ENCODE data around the gene HAUS1.
"Not testable (repeated sequence)": the region's sequence is repeated elsewhere in the genome, so short reads cannot be mapped to it uniquely, and the experiment has no call there.

HAUS1 gene

DNA sequence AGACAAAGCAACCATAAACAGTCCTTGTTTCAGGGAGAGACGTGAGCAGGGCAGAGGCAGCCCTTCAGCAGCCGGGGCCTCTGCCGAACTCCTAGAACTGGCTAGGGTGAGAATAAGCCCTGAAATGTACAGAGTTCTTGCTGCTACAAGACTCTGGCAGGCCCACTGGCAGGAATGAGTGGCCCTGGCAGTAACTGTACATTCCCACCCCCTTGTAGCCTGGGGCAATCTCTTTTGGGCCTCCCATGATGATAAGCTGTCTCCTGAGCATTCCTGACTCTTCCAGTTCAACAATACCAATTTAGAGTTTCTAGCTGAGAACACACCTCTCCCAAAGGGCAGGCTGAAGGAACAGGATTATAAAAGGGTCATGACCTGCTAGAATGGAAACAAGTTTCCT is 54.3 kb downstream of the HAUS1 start:
- no peak for DNase-seq (ENCODE audit: low read depth)

DNA sequence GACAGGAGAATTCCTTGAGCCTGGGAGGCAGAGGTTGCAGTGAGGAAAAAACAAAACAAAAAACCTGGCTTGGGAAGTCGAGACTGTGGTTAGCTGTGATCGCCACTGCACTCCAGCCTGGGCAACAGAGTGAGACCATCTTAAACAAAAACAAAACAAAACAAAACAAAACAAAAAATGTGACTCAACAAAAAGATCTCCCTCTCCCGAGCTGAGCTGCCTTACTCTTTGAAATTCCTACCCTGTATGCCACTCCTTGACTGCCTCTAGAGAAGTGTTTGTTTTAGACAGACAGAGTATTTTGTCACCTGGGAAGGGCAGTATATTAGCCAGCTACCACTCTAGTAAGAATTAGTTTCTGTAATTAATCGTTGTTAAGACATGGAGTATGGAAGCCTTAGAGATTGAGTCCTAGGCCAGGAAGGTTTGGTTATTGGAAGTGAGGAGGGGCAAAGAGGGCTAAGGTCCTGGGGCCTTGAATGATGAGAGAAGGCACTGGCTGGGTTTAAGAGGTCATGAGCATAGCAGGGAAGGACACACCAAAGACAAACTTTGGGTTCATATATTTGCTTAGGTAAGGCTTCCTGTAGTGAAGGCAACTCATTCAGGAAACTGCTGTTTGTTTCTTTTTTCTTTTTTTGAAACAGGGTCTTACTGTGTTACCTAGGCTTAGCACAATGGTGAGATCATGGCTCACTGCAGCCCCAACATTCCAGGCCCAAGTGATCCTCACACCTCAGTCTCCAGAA is 56.0 kb downstream of the HAUS1 start:
- DNase-seq (ENCODE audit: low read depth), result no peak

DNA sequence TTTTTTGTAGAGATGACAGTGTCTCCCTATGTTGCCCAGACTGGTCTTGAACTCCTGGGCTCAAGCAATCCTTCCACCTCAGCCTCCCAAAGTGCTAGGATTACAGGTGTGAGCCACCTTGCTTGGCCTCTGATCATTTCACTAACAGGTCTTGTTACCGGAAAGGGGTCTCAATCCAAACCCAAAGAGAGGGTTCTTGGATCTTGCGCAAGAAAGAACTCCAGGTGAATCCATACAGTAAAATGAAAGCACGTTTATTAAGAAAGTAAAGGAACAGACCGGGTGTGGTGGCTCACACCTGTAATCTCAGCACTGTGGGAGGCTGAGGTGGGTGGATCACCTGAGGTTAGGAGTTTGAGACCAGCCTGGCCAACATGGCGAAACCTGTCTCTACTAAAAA is 56.7 kb downstream of the HAUS1 start:
- DNase-seq (ENCODE audit: low read depth), result not testable (repeated sequence)

DNA sequence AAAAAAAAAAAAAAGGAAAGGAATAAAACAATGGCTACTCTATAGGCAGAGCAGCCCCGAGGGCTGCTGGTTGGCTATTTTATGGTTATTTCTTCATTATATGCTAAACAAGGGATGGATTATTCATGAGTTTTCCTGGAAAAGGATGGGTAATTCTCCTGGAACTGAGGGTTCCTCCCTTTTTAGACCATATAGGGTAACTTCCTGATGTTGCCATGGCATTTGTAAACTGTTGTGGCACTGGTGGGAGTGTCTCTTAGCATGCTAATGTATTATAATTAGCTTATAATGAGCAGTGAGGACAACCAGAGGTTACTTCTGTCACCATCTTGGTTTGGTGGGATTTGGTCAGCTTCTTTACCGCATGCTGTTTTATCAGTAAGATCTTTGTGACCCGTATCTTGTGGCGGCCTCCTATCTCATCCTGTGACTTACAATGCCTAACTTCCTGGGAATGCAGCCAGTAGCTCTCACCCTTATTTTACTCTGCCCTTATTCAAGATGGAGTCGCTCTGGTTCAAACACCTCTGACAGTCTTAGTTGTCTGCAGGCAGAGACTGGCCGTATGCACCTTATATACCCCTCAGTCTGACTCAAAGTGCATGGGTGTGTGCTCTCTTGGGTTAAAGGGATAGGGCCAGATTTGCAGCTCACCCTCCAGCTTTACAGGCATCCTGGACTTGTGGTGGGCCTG is 57.7 kb downstream of the HAUS1 start:
- DNase-seq (ENCODE audit: low read depth), result no peak

DNA sequence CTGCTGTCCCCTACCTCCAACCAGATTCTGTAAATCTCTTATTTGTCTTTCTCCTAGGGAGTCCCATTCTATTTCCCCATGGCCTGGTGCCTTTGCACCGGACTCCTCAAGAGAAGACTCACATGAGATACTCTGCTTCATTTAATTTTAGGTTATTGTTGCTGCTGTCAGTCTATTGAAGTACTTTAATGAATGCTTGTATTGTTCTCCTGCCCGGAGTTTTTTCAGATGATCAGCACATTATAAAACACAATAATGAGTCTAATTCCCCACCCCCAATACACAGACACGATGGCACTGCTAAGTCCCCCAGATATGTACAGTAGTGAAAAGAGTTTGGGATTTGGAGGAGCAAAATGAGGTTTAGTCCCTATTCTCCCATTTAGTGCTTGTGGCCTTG is 58.9 kb downstream of the HAUS1 start:
- DNase-seq (ENCODE audit: low read depth), result no peak

DNA sequence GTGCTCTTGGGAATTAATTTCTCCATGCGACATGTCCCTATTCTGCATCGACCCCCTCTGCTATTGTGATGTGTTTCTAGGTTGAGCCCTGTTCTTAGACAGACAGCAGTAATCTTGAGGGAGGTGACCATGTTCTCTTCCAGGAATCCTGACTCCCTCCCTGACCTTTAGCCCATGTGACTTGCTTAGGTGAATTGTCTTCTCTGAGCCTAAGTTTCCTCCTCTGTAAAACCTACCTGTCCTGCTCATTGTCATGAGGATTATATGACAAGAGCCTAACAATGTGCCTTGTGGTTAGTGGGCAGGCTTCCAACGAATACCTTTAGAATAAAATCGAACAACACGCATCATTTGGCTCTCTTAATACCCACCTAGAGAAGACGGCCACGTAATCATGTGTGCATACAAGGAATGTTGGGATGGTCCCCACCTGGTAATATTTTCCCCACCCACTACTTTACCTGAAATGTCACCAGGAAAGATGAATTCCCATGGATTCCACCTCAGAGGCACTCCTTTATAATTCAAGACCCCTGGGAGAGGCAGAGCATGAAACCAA is 59.8 kb downstream of the HAUS1 start:
- no peak for DNase-seq (ENCODE audit: low read depth)

DNA sequence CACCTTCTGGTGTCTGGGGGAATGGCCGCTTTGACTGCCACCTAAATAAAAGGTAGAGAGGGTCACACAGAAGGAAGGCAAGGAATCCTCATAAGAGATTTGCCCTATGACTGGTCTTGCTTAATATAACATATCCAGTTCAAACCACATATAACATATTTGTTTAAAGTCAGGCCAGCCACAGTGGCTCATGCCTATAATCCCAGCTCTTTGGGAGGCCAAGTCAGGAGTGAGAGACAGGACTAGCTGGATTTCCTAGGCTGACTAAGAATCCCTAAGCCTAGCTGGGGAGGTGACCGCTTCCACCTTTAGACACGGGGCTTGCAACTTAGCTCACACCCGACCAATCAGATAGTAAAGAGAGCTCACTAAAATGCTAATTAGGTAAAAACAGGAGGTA is 60.3 kb downstream of the HAUS1 start:
- not testable (repeated sequence) for DNase-seq (ENCODE audit: low read depth)

DNA sequence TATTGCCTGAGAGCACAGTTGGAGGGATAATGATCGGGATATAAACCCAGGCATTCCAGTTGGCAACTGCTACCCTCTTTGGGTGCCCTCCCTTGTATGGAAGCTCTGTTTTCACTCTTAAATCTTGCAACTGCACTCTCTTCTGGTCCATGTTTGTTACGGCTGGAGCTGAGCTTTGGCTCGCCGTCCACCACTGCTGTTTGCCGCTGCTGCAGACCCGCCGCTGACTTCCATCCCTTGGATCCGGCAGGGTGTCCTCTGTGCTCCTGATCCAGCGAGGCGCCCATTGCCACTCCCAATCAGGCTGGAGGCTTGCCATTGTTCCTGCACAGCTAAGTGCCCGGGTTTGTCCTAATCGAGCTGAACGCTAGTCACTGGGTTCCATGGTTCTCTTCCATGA is 60.7 kb downstream of the HAUS1 start:
- no peak for DNase-seq (ENCODE audit: low read depth)

DNA sequence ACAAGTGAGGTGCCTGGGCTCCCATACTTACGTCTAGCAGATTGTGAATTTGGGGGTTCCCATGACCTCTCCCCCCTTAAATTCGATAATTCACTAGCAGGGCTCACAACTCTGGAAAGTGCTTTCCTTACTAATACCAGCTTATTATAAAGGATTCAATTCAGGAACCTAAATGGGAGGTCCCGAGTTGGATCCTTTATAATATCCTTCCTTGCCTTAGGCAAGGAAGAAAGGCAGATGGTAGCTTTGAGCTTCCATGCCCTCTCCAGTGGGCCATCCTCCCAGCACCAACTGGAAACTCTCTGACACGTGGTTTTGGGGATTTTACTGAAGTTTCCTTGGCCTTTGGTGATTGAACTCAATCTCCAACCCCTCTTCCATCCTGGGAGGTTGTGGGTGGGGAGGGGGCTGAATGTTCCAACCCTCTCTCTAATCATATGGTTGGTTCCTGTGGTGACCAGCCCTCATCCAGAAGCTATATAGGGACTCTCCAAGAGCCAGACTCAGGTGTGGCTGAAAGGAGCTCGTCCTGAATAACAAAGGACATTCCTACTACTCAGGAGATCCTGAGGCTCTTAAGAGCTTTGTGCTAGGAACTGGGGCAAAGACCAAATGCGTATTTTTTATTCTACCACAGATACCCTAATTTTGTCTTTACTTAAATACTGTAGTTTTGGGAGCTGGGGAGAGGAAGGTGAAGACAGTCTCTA is 62.2 kb downstream of the HAUS1 start:
- no peak for DNase-seq (ENCODE audit: low read depth)

DNA sequence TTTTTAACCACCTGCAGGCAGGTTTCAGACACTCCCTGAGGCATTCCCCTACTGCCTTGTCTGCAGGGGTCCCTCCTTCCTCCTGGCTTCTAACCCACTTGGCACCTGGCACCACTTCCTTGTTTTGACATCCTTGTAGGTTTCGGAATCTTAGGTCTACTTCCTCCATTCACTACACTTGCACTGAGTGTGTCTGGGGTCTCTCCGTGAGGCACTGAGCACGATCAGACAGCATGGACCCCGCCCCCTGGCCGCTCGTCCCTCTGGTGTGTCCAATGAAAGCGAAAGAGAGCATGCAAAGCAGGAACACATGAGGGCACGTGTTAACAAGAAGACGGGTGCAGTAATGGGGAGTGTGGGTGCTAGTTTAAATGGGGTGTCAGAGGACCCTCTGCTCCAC is 63.8 kb downstream of the HAUS1 start:
- DNase-seq (ENCODE audit: low read depth), result no peak

DNA sequence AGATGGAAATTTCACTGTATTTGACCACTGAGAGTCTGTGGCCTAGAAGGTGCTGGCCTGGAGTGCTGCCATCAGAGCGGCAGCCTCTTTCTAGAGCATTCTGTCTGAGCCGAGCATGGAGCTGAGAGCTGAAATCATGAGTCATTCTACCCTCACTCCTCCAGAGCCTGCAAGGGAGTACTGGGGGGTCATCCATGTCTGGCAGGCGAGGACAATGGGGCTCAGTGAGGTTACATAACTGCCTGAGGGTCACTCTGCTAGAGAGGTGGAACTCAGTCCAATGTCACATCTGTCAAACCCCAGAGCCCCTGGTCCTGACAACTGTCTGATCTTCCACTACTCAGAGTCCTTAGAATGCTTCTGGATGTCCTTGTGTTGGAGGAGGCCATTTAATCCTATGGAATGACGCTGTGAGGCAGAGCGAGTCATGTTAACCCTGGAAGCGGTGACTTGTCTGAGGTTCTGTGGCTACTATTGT is 65.3 kb downstream of the HAUS1 start:
- DNase-seq (ENCODE audit: low read depth), result no peak

DNA sequence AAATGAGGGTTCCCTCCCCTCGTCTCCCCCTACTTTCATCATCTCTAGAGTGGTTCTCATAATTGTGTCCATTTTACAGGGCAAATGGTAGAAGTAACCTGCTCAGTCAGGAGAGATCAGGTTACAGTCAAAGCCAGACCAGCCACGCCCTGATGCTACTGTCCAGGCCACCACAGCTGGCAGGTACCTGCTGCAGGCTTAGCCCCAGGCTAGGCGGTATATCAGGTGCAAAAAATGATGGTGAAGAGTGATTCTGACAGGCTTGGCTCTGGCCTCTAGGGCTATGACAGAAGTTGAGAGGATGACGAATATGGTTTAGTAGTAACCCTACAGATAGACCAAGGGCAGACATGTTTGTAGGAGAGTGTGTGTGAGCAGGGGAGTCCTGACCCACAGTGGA is 67.1 kb downstream of the HAUS1 start:
- no peak for DNase-seq (ENCODE audit: low read depth)

DNA sequence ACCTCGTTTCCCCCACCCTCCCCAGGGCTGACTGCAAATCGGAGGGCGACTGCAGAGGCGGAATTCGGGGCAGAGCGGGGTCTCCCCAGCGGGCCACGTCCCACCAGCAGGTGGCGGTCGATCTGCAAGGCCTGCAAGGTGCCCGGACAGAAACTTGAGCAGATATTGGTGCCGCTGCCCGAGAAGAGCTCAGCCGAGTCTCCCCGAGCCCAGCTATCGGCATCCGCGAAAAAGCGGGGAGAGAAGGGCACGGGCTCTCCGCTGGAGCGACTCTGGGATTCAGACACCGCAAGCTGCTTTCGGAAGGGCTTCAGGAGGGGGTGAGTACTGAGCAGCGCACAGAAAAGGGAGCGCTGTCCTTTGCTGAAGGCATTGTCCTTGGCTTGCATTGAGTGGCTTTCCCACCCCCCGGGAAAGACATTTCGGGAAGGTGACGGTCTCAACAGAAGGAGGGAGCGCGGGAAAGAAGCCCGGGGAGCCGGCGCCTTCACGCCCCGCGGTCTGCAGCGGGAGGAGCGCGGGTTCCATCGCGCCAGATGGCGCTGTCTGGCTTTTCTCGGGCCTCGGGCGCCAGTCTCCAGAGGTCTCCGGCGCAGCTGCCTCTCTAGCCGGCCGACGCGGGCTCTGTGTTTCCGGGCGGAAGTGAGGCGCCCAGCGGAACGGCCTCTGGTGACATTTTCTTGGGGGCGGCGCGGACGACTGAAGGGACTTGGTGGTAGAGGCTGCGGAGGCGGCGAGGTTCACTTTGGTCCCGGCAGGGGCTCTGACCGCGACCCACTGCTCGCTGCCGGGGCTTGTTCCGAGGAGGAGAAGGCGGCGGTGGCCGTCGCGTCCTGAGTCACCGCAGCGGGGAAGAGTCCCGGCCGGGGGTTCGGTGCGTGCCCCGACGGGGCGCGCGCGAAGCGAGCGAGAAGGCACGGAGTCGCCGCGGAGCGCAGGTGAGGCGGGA is 69.5 kb downstream of the HAUS1 start:
- DNase-seq (ENCODE audit: low read depth), result peak; percentile 91

DNA sequence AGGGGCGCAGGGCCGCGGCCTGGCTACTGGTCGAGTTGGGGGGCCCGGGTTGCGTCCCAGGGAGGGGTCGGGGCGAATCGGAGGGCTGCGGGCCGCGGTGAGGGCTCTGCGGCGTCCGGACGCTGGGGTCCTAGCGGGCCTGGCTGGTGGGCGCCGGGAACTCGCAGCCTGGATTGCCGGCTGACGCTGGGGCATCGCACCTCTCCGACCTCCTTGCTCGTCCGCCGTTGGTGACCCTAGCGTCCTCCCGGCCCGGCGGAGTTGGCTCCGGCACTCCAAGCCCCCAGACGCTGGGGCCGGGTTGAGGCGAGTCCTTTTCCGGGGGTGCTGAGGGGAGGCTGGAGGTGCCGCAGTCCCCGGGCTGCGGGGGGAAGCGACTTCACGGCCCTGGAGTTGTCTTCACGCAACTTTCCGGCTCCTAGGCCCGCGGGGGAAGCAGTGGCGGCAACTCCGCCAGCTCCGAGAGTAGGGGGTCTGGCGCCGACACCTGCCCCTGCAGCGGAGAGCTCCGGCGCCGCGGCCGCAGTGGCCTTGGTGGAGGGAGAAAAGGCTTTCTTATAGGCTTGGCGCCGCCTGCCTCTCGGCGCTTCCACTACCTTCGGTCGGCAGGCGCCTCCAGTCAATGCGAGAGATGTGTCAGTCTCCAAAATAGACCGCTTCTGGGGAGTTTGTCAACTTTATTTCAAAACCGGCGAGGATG is 70.3 kb downstream of the HAUS1 start:
- no peak for DNase-seq (ENCODE audit: low read depth)

DNA sequence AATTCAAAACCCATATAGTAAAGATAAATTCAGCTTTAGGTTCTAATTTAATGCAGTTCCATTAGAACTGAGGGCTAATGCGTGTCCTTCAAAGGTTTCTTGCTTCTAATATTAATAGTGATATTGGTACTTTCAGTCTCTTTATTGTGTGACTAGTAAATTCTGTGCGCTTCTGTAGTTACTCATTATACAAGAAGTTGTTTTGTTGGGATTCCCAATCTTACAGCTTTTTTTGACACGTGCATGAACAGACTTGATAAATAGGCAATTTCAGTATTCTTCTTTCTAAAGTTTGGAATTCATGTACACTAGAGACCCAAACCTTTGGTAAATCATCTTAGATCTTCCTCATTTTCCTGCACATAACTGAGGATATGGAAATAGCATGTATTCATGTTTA is 71.8 kb downstream of the HAUS1 start:
- DNase-seq (ENCODE audit: low read depth), result no peak
